Activated CD8-positive, alpha-beta memory T cell treated with anti-CD3 and anti-CD28 coated beads, Interleukin-2, amount 50 U/mL, for 1 hour (primary cell): ENCODE data around the gene CBFA2T3.

Experiments used
- DNase-seq: peaks from one replicate; pipeline ENCODE4 v3.0.0-alpha.2; 2020; ENCODE audit errors: extremely low read depth

Gene CBFA2T3

DNA sequence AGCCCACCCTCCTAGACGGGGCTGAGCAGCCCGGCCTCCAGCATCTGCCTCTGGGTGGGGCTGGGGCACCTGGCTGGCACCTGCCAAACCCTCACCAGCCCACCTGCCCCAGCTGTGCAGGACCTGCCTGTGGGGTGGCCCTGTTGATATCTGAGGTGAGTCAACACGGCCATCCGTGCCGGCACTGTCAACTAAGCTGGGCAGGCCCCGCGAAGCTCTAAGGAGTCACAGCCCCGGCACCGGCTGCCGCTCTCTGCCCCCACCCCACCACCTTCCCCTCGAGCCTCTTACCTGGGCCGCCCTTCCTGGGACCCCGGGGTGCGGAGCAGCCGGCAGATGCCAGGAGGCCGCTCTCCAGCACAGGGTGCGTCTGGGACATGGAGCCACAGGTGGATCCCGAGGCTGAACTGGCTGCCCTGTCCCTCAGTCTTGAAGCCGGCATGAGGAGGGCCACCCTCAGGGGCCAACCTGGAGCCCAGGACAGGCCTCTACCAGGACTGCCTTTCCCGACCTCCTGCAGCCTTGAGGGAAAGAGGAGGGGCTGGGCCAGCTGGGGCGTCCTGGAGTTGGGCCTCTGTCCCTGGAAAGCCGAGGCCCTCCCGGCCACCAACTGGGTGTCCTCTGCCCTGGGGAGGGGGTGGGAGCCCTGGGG lies 515 bp downstream of the CBFA2T3 start:
- no peak for DNase-seq

GRCh38 chr16:88975511-88976061 lies 1.4 kb downstream of the CBFA2T3 start:
- no peak for DNase-seq

DNA sequence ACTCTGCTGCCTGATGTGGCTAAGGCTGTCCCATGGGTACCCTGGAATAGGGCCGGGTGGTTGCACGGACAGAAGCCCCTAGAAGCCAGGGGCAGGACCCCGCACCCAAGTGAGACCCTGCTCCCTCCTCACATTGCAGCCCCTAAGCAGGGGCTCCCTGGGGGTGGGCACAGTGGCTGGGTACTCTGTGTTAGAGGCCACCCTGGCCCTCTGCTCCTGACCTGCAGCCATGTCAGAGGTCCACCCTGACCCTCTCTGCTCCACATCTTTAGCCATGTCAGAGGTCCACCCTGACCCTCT lies 2.1 kb downstream of the CBFA2T3 start:
- DNase-seq = no peak

- DNase-seq = no peak
These were observed 2.7 kb downstream of the CBFA2T3 start for GRCh38 chr16:88974080-88974915.

DNA sequence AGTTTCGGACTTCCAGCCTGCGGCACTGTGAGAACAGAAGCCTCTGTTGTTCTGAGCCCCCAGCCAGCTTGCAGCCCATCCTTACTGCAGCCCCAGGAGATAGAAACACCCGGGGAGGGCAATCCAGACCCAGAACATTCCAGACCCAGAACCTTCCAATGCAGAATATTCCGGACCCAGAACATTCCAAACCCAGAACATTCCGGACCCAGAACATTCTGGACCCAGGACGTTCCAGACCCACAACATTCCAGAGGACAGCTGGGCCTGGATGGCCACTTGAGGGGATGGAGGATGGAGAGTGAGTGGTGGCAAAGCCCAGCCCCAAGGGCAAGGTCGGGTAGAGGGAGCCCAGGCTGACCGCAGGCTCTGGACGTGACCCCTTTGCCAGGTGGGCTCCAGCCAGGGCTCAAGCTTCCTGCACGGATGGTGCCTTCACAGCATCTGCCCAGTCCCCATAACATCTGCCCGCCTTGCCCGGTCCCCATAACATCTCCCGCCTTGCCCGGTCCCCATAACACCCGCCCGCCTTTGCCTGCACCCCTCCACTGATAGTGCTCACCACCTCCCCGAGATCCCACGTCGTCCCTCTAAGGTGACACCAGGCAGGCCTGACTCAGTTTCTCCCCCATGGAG lies 3.5 kb downstream of the CBFA2T3 start:
- DNase-seq = no peak

- no peak for DNase-seq
These were observed 4.0 kb downstream of the CBFA2T3 start for GRCh38 chr16:88973007-88973410.

DNA sequence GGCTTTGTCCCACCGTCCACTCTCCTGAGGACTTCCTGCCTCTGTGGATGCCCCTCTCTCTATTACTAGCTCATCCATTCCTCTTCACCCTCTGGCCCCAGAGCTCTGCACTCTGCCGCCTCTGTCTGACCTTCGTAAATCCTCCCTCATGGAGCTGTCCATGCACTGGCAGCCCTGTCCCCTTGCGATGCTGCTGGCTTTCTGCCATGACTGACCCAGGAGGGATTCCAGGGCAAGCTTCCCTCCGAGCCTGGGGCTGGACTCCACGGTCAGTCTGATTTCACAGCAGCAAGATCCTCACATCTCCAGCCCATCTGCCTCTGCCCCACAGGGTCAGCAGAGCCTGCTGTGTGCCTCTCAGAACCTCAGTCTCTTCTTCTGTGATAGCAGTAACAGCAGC lies 4.7 kb downstream of the CBFA2T3 start:
- no peak for DNase-seq

- DNase-seq = no peak
These were observed 5.5 kb downstream of the CBFA2T3 start for GRCh38 chr16:88971371-88972097.

DNA sequence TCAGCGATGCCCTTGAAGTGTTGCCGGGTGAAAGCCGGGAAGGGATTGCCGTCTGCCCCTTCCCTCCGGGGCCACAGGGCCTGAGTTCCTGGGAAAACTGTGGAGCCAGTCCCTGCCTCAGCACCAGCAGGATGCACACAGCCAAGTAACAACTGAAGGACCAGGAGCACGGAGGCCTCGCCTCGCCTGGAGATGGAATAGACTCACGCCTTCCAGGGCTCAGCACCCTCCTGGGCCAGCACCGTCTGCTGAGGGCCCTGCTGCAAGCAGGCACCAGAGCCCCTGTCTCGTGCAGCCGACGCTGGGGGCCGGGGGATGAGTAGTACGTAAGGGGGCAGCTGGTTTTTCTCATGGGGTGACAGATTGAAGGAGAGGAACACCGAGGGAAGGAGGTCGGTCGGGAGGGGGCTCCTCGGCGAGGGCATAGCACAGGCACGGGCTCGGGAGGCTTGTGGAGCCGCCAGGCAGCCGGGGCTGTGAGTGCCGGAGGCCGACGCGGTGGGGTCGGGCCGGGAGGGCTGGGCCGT lies 6.4 kb downstream of the CBFA2T3 start:
- no peak for DNase-seq

- no peak for DNase-seq
These were observed 7.0 kb downstream of the CBFA2T3 start for GRCh38 chr16:88970050-88970449.

- no peak for DNase-seq
These were observed 7.6 kb downstream of the CBFA2T3 start for GRCh38 chr16:88969361-88969831.

- no peak for DNase-seq
These were observed 8.3 kb downstream of the CBFA2T3 start for GRCh38 chr16:88968589-88969280.

DNA sequence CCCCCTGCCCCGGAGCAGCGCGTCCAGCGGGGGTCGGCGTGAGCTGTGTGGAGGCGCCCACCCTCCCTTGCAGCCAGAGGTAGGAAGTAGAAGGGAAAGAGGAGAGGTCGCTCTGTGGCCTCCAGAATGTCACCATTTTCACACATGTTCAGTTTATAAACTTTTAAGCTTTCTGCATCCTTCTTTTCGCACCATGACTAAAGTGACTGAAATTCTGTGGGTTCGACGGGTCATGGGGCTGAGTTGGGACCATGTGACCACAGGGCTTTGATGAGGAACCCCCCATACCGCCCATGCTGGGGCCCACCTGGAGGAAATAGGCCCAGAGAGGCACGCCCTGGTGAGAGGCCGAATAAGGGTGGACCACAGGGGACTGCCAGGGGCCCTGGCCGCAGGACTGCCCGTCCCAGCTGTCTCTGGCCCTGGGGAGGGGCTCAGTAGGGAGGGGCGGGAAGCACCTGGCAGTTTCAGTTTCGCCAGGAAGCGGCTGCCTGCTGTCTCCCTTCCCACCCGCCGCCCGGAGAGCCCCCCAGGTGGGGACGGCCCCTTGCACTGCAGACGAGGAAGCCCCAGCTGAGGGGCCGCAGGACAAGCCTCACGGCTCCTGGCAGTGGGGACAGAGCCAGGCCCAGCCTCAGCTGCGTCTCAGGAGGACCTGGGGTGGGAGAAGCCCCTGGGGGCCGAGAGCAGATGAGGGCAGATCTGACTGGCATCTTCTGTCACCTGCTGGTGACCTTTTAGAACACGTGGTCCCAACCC lies 9.0 kb downstream of the CBFA2T3 start:
- no peak for DNase-seq

DNA sequence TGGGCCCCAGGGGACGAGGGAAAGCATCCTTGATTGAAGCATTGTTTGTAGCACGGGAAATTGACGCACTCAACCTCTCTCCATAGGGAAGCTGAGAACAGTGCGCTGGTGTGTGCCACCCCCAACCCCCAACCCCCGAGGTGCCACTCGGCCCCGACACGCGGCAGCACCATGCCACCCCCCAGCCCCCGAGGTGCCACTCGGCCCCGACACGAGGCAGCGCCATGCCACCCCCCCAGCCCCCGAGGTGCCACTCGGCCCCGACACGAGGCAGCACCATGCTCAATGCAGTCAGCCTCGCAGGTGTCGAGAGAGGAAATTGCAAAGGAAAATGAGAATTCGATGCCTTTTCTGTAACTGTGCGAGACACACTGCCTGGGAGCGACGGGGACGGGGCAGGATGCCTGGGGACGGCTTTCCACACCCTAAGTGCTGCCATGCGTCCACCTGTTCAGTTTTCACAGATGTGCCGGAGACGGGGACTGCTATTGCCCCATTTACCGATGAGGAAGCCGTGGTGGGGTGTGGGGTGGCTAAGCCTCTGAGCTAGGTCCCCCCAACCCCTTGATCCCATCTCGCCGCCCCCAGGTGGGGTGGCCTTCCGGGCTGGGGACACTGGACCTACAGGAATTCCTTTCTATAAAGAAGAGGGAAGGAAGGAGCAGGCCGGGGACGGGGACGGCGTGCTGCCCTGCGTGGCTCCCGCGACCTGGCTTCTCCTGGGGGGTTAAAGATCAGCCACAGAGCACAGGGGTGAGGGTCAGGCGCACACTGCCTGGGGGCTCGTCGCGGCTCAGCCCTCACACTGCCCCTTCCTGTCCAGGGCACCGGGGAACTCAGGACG lies 9.8 kb downstream of the CBFA2T3 start:
- no peak for DNase-seq

GRCh38 chr16:88965826-88966480 lies 11.1 kb downstream of the CBFA2T3 start:
- DNase-seq = no peak

DNA sequence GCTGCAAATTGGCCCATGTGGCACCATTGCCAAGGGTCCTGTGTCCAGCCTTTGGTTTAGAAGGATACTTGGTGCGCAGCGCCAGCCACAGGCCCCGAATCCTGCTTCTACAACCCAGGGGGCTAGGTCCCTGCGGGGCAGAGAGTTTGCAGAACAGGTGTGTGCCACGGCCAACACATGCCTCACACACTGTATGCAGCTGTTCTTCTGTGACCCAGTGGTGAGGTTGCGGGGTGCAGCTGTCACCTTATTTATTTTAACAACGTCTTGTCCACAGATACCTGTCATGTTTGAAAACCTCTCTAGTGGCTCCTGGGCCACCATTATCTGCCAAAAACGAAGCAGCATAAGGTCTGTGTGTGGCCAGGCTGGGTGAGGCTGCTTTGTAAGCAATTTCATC lies 11.6 kb downstream of the CBFA2T3 start:
- DNase-seq = no peak

DNA sequence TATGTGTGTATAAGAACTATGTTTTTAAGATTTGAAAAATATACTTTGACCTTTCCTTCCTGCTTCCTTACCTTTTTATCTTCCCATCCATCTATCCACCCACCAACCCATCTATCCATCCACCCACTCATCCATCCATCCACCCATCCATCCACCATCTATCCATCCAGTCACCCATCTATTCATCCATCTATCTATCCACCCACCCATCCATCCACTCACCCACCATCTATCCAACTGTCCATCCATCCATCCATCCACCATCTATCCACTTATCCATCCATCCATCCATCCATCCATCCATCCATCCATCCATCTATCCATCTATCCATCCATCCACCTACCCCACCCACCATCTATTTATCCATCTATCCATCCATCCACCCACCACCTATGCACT lies 12.4 kb downstream of the CBFA2T3 start:
- no peak for DNase-seq

DNA sequence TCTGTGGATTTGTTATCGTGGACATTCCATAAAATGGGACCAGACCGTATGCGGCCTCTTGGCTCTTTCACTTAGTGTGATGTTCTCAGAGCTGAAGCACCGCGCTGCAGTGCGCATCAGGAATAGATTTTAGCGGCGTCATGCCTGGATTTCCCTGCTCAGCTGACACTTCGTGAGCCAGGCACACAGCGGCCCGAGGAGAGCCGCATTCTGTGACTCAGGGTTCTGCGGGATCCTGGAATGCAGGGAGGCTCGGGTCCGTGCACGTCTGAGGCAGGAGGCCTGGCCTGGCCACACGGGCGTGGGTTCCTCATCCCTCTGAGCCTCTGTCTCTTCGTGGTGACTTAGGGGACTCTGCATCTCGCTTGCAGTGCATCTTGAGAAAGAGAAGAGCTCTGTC lies 13.4 kb downstream of the CBFA2T3 start:
- DNase-seq = no peak
